ENCODE results near the gene TAC3. TPM values are rescaled to one million over a fixed set of nuclear protein-coding genes. Genes with fewer than 3 reads are reported as not detected.
"Not testable (repeated sequence)": the region's sequence is repeated elsewhere in the genome, so short reads cannot be mapped to it uniquely, and the experiment has no call there.

The TAC3 gene
- total RNA-seq, 1 experiment from 2014 or later = not detected

- no peak for DNase-seq (ENCODE audit: low read depth)
- in situ Hi-C loops (cut with HindIII; ENCODE audit: low pct_unique_long_range_greater_than_20kb, low sequenced_read_pairs) = no loop called here
Measured at GRCh38 chr12:57040211-57040610, 23.9 kb upstream of the TAC3 start.

DNA sequence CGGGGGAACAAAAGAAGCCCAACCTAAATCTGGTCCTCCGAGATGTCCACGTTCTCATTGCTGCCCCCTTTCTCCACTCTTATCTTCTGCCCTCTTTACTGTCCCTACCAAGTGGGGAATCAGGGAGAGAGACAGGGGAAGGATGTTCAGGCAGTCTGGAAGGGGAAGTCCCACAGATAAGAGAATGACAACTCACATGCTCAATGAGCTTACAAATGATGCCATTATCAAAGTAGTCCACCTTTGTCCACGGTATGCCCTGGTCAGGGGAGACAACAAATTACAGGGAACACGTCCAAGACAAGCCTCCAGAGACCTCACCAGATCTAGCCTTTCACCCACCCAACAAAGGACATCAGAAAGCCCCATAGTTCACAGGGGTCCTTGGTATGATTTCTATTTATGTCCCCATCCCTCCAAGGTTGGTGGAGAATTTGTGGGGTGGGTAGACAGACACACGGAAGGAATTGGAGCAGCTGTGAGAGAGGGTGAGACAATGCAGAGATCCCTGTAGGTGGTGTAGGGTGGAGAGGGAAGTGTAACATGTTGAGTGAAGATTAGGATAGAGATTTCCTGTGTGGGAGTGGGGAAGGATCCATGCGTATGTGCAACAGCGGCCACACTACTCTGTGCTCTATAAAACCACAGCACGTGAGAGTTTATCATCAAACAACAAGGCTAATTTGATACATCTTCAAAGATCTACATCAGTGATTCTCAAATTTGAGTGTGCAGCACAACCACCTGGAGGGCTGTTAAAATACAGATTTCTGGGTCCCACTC lies 22.9 kb upstream of the TAC3 start:
- in situ Hi-C loops (cut with HindIII; ENCODE audit: low pct_unique_long_range_greater_than_20kb, low sequenced_read_pairs) = no loop called here
- DNase-seq (ENCODE audit: low read depth) = no peak

GRCh38 chr12:57037264-57037663 lies 20.9 kb upstream of the TAC3 start:
- in situ Hi-C loops (cut with HindIII; ENCODE audit: low pct_unique_long_range_greater_than_20kb, low sequenced_read_pairs) = no loop called here
- no peak for DNase-seq (ENCODE audit: low read depth)

DNA sequence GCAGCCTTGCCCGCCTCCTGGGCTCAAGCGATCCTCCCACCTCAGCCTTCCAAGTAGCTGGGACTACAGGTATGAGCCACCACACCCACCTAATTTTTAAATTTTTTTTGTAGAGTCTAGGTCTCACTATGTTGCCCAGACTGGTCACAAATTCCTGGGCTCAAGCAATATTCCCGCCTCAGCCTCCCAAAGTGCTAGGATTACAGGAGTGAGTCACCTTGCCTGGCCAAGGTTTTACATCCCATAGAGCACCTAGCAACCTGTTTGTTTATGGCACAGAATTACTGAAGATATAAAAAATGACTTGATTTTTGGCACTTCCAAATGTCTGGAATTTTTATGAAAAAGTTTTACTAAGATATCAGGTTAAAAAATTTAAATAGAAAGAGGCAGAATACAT lies 17.1 kb upstream of the TAC3 start:
- DNase-seq (ENCODE audit: low read depth) = no peak
- in situ Hi-C loops (cut with HindIII; ENCODE audit: low pct_unique_long_range_greater_than_20kb, low sequenced_read_pairs) = no loop called here

- in situ Hi-C loops (cut with HindIII; ENCODE audit: low pct_unique_long_range_greater_than_20kb, low sequenced_read_pairs) = no loop called here
- no peak for DNase-seq (ENCODE audit: low read depth)
Measured at GRCh38 chr12:57031789-57032188, 15.5 kb upstream of the TAC3 start.

DNA sequence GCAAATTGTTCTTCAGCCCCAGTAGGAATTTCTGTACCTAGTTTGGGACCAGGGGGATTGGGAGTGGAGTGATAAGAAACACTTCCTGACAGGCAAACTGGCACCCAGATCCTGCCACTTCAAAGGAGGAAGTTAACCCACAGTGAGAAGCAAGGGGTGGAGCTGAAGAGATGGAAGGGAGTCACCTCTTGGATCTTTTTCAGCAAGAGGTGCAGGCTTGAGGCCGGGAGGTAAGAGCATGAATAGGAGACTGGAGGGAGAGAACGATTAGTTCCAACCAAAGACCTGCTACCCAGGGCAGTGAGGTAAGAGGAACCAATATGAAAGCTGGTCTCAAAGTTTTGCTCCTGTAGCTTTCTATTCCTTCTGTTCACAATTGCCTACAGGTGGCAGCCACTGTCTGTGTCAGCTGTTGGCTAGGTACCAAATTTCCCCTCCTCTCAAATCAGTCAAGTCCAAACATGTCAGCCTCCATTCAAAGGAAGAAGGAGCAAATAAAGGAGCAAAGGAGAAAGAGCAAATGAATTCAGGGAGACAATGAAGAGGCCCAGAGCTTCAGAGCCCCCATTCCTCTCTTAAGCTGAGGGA lies 14.9 kb upstream of the TAC3 start:
- in situ Hi-C loops (cut with HindIII; ENCODE audit: low pct_unique_long_range_greater_than_20kb, low sequenced_read_pairs) = no loop called here
- peak; percentile 26 for DNase-seq (ENCODE audit: low read depth)

DNA sequence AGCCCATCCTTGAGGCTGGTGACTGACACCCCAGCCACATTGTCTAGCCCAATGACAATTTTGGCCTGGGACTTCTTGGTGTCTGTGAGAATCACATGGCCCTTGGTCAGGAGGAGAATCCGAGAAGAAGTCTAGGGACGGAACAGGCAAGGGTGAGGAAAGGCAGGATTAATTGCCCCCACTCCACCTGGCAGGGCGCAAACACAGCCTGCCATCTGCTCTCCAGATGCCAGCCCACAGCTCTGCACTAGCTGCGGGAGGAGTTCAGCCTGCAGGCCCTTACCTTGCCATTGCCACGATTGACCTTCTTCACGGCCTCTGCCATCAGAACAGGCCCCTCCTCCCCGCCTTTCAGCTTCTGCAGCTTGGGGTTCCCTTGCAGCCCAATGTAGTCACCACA lies 13.1 kb upstream of the TAC3 start:
- in situ Hi-C loops (cut with HindIII; ENCODE audit: low pct_unique_long_range_greater_than_20kb, low sequenced_read_pairs) = no loop called here
- DNase-seq (ENCODE audit: low read depth) = no peak

DNA sequence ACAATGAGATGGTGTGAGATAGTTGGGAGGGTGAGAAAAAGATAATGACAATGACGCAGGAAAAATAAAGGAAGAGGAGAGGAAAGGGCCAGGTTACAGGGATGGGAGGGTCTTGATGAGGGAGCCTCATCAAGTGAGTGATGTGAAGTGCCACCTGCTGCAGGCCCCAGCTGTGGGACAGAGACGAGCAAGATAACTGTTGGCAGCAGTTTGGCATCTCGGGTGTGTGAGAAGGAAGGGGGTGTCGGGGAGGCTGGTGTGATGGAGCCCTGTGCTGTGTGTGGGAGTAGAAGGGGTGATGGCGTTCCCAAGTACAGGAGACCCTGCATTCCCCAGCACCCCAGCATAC lies 11.4 kb upstream of the TAC3 start:
- in situ Hi-C loops (cut with HindIII; ENCODE audit: low pct_unique_long_range_greater_than_20kb, low sequenced_read_pairs) = no loop called here

GRCh38 chr12:57027011-57027804 lies 10.9 kb upstream of the TAC3 start:
- in situ Hi-C loops (cut with HindIII; ENCODE audit: low pct_unique_long_range_greater_than_20kb, low sequenced_read_pairs) = no loop called here
- no peak for DNase-seq (ENCODE audit: low read depth)

More for the DNA sequence above, 11.4 kb upstream of the TAC3 start:
- DNase-seq (ENCODE audit: low read depth) = no peak

GRCh38 chr12:57025196-57025595 lies 8.9 kb upstream of the TAC3 start:
- no peak for DNase-seq (ENCODE audit: low read depth)
- in situ Hi-C loops (cut with HindIII; ENCODE audit: low pct_unique_long_range_greater_than_20kb, low sequenced_read_pairs) = no loop called here

- DNase-seq (ENCODE audit: low read depth); in situ Hi-C loops (cut with HindIII; ENCODE audit: low pct_unique_long_range_greater_than_20kb, low sequenced_read_pairs): not testable (repeated sequence)
Measured at GRCh38 chr12:57022324-57022723, 6.0 kb upstream of the TAC3 start.

DNA sequence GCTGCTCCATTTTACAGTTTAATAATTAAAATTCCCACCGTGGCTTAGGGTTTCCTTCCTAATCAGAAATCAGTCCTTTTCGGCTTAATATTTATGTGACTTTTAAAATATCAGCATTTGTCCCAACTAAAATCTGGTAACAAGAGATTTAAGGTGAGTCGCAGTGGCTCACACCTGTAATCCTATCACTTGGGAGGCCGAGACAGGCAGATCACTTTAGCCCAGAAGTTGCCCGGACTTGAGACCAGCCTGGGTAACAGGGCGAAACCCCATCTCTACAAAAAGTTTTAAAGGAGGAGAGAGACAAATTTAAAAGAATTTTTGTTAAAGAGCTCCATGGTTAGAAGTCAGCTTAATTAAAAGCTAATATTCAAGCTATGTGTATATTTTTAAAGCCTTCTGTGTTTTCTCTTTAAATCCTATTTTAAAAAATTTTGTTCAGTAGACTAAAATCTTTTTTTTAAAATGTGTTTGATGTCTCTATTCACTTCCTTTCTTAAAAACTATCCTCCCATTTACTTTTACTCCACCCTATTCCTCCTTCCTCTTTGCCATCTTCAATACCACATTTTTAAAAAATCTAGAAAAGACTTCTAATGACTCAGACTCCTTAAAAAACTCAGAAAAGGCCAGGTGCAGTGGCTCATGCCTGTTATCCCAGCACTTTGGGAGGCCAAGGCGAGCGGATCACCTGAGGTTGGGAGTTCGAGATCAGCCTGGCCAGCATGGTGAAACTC lies 3.8 kb upstream of the TAC3 start:
- in situ Hi-C loops (cut with HindIII; ENCODE audit: low pct_unique_long_range_greater_than_20kb, low sequenced_read_pairs) = no loop called here

GRCh38 chr12:57018906-57019305 lies 2.6 kb upstream of the TAC3 start:
- in situ Hi-C loops (cut with HindIII; ENCODE audit: low pct_unique_long_range_greater_than_20kb, low sequenced_read_pairs) = no loop called here
- DNase-seq (ENCODE audit: low read depth) = no peak

More for the DNA sequence above, 3.8 kb upstream of the TAC3 start:
- no peak for DNase-seq (ENCODE audit: low read depth)

DNA sequence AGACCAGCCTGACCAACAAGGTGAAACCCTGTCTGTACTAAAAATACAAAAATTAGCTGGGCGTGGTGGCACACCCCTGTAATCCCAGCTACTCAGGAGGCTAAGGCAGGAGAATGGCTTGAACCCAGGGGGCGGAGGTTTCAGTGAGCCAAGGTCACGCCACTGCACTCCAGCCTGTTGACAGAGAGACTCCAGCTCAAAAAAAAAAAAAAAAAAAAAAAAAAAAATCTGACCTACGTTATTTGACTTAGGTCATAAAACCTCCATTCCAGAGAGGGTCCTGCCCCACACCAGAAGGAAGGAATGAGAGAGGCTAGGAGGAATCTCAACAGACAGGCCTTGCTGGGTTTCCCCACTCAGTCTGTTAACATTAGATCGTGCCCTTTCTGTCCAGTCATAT lies 2.0 kb upstream of the TAC3 start:
- DNase-seq (ENCODE audit: low read depth); in situ Hi-C loops (cut with HindIII; ENCODE audit: low pct_unique_long_range_greater_than_20kb, low sequenced_read_pairs): not testable (repeated sequence)

- no peak for DNase-seq (ENCODE audit: low read depth)
- in situ Hi-C loops (cut with HindIII; ENCODE audit: low pct_unique_long_range_greater_than_20kb, low sequenced_read_pairs) = no loop called here
Measured at GRCh38 chr12:57012600-57013465, 3.5 kb downstream of the TAC3 start.

GRCh38 chr12:57011438-57012424 lies 4.6 kb downstream of the TAC3 start:
- DNase-seq (ENCODE audit: low read depth) = no peak
- in situ Hi-C loops (cut with HindIII; ENCODE audit: low pct_unique_long_range_greater_than_20kb, low sequenced_read_pairs) = no loop called here
